Measurements from ENCODE around the gene EBPL. TPM values are rescaled to one million over a fixed set of nuclear protein-coding genes. Genes with fewer than 3 reads are reported as not detected.

Gene EBPL
- polyA plus RNA-seq, 1 donor (not counting 4 experiments of a cell fraction or from before 2014, with no cell fraction given): 107 TPM

- Histone ChIP-seq H3K9ac (ENCODE audit: control insufficient read depth, extremely low read depth, insufficient read depth, low read length) (no peak overlapping the region), H3K27ac (ENCODE audit: control insufficient read depth, insufficient read depth, low read length) (no peak overlapping the region), H2AFZ (ENCODE audit: control insufficient read depth, low read length) (no peak overlapping the region), H3K9me3 (ENCODE audit: control insufficient read depth, low read depth, low read length) (no peaks in the 10 kb centered on the region), H4K20me1 (ENCODE audit: control insufficient read depth, extremely low read depth, insufficient read depth, low read length) (no peaks in the 10 kb centered on the region), H3K4me3 (ENCODE audit: control insufficient read depth in 2 of 3, extremely low read depth in 1 of 3, insufficient read depth in 2 of 3, low read depth in 1 of 3, low read length in 3 of 3) (no peak overlapping the region), H3K36me3 (ENCODE audit: control insufficient read depth in 2 of 2, extremely low read depth in 1 of 2, insufficient read depth in 2 of 2, low read length in 2 of 2) (no peaks in the 10 kb centered on the region), H3K9me1 (ENCODE audit: control insufficient read depth, extremely low read depth, insufficient read depth, low read length) (no peaks in the 10 kb centered on the region), H3K4me1 (ENCODE audit: control insufficient read depth, extremely low read depth, insufficient read depth, low read length) (peaks cover 8% of the 10 kb centered on the region), H3K4me2 (ENCODE audit: control insufficient read depth, extremely low read depth, insufficient read depth, low read depth, low read length) (no peak overlapping the region), H3K27me3 (ENCODE audit: control insufficient read depth, extremely low read depth, insufficient read depth, low read length) (no peaks in the 10 kb centered on the region), H3K79me2 (ENCODE audit: control insufficient read depth, insufficient read depth, low read length) (no peaks in the 10 kb centered on the region)
- no peak for TF ChIP-seq EZH2 (IDR thresholded peaks at IDR 0.05; ENCODE audit: low read length)
- no peak for TF ChIP-seq CTCF (optimal IDR thresholded peaks at IDR 0.05 in 1 of 3, IDR thresholded peaks at IDR 0.05 in 1 of 3, conservative IDR thresholded peaks at IDR 0.05 in 1 of 3; ENCODE audit: extremely low read depth in 1 of 3, insufficient read depth in 2 of 3, low read length in 3 of 3)
- dilution Hi-C loops (cut with MboI; ENCODE audit: extremely low pct_ligation_motif_present, low sequenced_read_pairs): no loop called here
- FAIRE-seq (no peak), DNase-seq (ENCODE audit: low read depth, low spot score) (no peak)
Measured at GRCh38 chr13:49629196-49629938, 61.9 kb downstream of the EBPL start.

DNA sequence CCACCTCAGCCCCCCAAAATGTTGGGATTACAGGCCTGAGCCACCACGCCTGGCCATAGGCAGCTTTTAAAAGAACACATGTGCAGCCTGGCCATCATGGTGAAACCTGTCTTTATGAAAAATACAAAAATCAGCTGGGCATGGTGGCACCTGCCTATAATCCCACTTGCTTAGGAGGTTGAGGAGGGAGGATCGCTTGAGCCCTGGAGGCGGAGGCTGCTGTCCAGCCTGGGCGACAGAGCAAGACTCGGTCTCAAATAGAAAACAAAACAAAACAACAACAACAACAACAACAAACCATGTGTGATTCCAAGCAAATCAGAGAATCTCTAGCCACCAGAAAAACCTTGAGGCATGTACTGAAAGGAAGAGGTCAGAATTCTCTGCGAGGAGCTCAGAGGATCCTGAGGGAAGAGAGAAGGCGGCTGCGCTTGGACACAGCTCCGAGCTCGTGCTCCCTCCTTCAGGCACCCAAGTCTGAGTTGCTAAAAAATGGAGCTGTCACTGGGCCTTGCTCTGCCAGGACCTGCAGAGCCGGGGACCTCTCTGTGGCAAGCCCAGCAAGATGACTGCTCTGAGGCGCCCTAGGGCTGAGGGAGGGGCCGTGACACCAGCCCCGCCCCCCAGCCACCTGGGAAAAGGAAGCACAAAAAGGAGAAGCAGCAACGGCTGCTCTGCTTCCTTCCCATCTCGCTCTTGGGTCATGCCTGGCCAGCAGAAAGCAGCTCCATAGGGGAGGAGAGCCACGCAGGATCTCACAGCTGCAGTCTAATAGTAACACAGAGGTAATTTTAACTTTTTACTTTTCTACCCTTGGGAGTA is 63.2 kb downstream of the EBPL start, which contains the start of gene ARL11:
Gene ARL11 (plus strand): TSS at position 677 of the 822 bp plus-strand sequence. CDS start 1,941 bp downstream, outside the sequence.
- Histone ChIP-seq H3K9me1 (ENCODE audit: control insufficient read depth, extremely low read depth, insufficient read depth, low read length) (no peaks in the 10 kb centered on the region), H3K9ac (ENCODE audit: control insufficient read depth, extremely low read depth, insufficient read depth, low read length) (peak within 1 kb of the TSS; percentile 28), H3K4me1 (ENCODE audit: control insufficient read depth, extremely low read depth, insufficient read depth, low read length) (peaks cover 8% of the 10 kb centered on the region), H3K27ac (ENCODE audit: control insufficient read depth, insufficient read depth, low read length) (no peak within 1 kb of the TSS), H3K36me3 (ENCODE audit: control insufficient read depth in 2 of 2, extremely low read depth in 1 of 2, insufficient read depth in 2 of 2, low read length in 2 of 2) (no peaks in the 10 kb centered on the region), H3K79me2 (ENCODE audit: control insufficient read depth, insufficient read depth, low read length) (no peaks in the 10 kb centered on the region), H3K27me3 (ENCODE audit: control insufficient read depth, extremely low read depth, insufficient read depth, low read length) (no peaks in the 10 kb centered on the region), H3K9me3 (ENCODE audit: control insufficient read depth, low read depth, low read length) (no peaks in the 10 kb centered on the region), H3K4me2 (ENCODE audit: control insufficient read depth, extremely low read depth, insufficient read depth, low read depth, low read length) (peak within 1 kb of the TSS; percentile 80), H3K4me3 (ENCODE audit: control insufficient read depth in 2 of 3, extremely low read depth in 1 of 3, insufficient read depth in 2 of 3, low read depth in 1 of 3, low read length in 3 of 3) (peak within 1 kb of the TSS; percentile 29 to 65 (median 45)), H2AFZ (ENCODE audit: control insufficient read depth, low read length) (peak within 1 kb of the TSS; percentile 93), H4K20me1 (ENCODE audit: control insufficient read depth, extremely low read depth, insufficient read depth, low read length) (no peaks in the 10 kb centered on the region)
- FAIRE-seq (no peak), DNase-seq (ENCODE audit: low read depth, low spot score) (peak; percentile 17)
- dilution Hi-C loops (cut with MboI; ENCODE audit: extremely low pct_ligation_motif_present, low sequenced_read_pairs): no loop called here
- TF ChIP-seq CTCF (optimal IDR thresholded peaks at IDR 0.05 in 1 of 3, IDR thresholded peaks at IDR 0.05 in 1 of 3, conservative IDR thresholded peaks at IDR 0.05 in 1 of 3; ENCODE audit: extremely low read depth in 1 of 3, insufficient read depth in 2 of 3, low read length in 3 of 3) (no peak), EZH2 (IDR thresholded peaks at IDR 0.05; ENCODE audit: low read length) (no peak)
